ENCODE results near the gene SLC20A1.

SLC20A1 gene

DNA sequence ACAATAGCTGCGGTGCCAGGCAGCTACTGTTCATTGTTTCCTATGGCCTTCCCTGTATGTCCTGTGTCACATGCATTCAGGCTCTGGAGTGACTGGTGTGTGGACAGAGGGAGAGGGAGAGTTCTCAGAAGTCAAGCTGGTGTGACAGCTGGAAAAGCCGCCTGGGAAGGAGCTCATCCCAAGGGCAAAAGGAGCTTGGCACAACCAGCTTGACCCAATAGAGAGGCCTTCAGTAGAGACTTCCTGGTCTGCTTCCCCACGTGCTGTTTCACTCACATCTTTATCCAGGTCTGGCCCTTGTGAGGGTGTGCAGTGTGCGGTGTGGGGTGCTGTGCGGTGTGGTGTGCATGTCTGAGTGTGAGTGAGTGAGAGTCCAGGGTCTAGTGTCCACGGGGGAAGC lies 64.0 kb downstream of the SLC20A1 start:
- DNase-seq (ENCODE audit: low spot score), result no peak

DNA sequence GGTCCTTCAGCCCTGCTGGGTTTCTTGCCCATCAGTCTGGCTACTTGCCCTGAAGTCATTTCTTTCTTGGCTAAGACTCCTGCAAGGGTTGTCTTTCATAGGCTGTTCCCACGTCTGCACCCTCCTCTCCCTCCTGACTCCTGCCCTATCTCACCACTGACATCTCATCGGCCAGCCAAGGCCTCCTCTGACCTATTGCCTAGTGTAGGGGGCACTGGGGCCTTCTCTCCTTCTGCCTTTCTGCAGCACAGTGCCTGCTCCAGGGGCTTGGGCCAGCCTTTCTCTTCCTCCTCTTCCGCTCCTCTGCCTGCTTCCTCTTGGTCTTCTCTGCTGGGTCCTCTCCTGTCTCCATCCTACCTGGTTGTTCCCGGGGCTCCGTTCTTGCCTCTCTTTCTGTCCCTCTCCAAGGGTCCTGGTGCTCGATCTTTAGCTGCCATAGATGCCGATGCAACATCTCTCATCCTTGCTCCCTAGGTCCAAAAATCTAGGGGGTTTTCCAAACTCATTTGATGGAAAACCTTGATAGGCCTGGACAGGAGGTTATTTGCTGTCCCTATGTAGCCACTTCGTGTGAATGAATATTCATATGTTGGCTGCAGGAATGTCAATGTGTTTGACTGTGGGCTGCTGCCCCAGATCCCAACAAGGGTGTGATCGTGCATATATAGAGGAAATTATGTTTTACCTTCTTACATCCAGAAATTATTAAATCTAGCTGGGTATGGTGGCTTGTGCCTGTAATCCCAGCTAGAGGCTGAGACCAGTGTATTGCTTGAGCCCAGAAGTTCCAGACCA lies 65.4 kb downstream of the SLC20A1 start:
- no peak for DNase-seq (ENCODE audit: low spot score)

DNA sequence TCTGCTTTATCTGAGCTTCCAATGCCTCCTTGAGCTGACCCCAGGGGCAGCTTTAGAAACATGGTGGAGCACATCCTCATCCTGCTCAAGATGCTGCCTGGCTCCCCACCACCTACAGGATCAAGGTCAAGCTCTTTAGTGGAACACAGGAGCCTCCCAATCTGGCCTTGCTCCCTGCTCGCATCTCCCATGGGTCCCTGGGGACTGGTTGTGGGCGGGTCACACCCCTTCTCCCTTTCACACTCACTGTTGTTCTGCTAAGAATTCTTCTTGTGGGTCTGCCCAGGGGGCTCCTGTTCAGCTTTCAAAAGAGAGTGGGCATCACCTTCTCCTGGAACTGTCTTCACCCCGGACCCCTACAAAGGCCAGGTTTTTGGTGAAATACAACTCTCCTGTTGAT lies 66.7 kb downstream of the SLC20A1 start:
- DNase-seq (ENCODE audit: low spot score), result no peak

DNA sequence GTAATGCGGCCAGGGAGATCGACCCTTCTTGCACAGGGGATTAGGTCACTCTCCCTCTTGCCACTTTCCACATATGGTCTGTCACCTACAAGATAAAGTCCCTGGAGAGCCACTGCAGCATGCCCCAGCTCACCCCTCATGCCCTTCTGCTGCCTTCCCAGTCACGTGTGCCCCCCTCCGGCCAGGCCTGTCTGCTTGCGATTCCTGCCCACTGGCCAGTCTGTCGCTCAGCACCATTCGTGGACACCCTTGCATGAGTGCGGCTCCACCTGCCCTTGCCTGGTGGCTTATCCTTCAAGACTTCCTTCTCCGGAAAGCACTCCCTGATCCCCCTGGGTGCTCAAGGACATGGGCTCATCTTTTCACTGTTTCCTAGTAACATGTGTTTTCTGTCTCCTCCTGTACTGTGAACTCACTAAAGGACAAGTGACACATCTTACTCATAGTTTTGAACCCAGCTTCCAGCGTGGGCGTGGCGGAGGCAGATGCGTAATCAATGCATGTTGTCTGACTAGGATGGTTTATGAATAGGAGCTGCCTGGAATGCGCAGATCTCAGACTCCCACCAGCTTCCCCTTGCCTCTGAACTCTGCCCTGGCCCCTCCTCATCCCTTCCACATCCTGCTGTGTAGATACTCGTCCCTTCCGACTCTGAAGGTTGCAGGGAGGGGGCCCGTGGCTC lies 67.3 kb downstream of the SLC20A1 start:
- DNase-seq (ENCODE audit: low spot score), result no peak

All from globus pallidus (tissue), 1 donor.